ENCODE data around the gene ADGRE2.
"Not testable (repeated sequence)": the region's sequence is repeated elsewhere in the genome, so short reads cannot be mapped to it uniquely, and the experiment has no call there.

ADGRE2 gene

DNA sequence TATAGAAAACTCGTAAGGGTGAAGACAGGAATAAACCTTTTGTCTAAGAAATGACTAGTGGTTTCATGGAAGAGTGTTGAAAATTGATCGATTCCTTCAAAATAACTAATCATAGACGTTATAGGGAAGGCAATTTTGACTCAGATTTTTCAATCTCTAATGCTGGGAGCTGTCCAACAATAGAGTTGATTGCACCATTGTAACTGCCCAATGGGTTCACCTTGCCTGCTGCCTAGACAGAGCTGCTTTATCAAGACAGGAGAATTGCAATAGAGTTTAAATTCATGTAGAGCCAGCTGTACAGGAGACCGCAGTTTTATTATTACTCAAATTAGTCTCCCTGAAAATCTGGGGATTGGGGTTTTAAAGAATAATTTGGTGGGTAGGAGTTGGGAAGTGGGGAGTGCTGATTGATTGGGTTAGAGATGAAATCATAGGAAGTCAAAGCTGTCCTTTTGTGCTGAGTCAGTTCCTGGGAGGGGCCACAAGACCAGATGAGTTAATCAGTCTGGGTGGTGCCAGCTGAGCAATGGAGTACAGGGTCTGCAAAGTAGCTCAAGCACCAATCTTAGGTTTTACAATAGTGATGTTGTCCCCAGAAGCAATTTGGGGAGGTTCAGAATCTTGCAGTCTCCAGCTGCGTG, 16.8 kb upstream of the ADGRE2 start:
- H4K20me1 ChIP-seq (ENCODE audit: insufficient read depth, low read length) = no peaks in the 10 kb centered on the region
- no peaks in the 10 kb centered on the region for H3K36me3 ChIP-seq (ENCODE audit: insufficient read depth, low read length)
- TF ChIP-seq EZH2 (IDR thresholded peaks at IDR 0.05; ENCODE audit: borderline replicate concordance, low read length) = no peak
- TF ChIP-seq, protein P1, sequence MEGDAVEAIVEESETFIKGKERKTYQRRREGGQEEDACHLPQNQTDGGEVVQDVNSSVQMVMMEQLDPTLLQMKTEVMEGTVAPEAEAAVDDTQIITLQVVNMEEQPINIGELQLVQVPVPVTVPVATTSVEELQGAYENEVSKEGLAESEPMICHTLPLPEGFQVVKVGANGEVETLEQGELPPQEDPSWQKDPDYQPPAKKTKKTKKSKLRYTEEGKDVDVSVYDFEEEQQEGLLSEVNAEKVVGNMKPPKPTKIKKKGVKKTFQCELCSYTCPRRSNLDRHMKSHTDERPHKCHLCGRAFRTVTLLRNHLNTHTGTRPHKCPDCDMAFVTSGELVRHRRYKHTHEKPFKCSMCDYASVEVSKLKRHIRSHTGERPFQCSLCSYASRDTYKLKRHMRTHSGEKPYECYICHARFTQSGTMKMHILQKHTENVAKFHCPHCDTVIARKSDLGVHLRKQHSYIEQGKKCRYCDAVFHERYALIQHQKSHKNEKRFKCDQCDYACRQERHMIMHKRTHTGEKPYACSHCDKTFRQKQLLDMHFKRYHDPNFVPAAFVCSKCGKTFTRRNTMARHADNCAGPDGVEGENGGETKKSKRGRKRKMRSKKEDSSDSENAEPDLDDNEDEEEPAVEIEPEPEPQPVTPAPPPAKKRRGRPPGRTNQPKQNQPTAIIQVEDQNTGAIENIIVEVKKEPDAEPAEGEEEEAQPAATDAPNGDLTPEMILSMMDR (IDR thresholded peaks at IDR 0.05; ENCODE audit: low read length) = no peak
- H3K27me3 ChIP-seq (ENCODE audit: insufficient read depth, low read length) = 0 out of 2 replicates have a peak, but pooled peaks cover 5% of the 10 kb centered on the region
- H3K4me2 ChIP-seq (ENCODE audit: low read length) = no peak overlapping the region
- no peak overlapping the region for H3K27ac ChIP-seq (ENCODE audit: low read depth, low read length, poor library complexity, severe bottlenecking)
- H3K9me2 ChIP-seq (ENCODE audit: low read depth, low read length) = no peaks in the 10 kb centered on the region
- no peak overlapping the region for H3K4me3 ChIP-seq (ENCODE audit: low read depth, low read length, poor library complexity, severe bottlenecking)
- H3K4me1 ChIP-seq (ENCODE audit: insufficient read depth, low read length, severe bottlenecking) = no peaks in the 10 kb centered on the region
- no peak overlapping the region for H3K9ac ChIP-seq (ENCODE audit: low read length)
- no peak overlapping the region for H2AFZ ChIP-seq (ENCODE audit: low read length)
- H3K9me3 ChIP-seq (ENCODE audit: low read length) = no peaks in the 10 kb centered on the region
- no peaks in the 10 kb centered on the region for H3K79me2 ChIP-seq (ENCODE audit: insufficient read depth, low read length)
- no peaks in the 10 kb centered on the region for H3F3A ChIP-seq (ENCODE audit: insufficient read depth, low read length)

DNA sequence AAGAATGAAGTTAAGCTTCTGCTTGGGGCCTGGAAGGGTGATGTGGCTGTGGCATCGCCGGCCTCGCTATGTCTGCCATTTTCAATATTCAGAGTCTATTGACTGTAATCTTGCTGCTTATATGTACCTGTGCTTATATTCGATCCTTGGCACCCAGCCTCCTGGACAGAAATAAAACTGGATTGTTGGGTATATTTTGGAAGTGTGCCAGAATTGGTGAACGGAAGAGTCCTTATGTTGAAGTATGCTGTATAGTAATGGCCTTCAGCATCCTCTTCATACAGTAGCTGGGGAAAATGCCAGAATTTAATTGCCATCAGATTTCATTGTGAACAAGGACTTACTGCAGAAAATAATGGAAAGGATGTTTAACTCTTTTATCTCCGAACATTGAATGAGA, 13.9 kb upstream of the ADGRE2 start:
- not testable (repeated sequence) for H3K27me3 ChIP-seq (ENCODE audit: insufficient read depth, low read length); H2AFZ ChIP-seq (ENCODE audit: low read length); H4K20me1 ChIP-seq (ENCODE audit: insufficient read depth, low read length); H3F3A ChIP-seq (ENCODE audit: insufficient read depth, low read length); H3K4me3 ChIP-seq (ENCODE audit: low read depth, low read length, poor library complexity, severe bottlenecking); H3K27ac ChIP-seq (ENCODE audit: low read depth, low read length, poor library complexity, severe bottlenecking); H3K9me2 ChIP-seq (ENCODE audit: low read depth, low read length); H3K9me3 ChIP-seq (ENCODE audit: low read length); H3K9ac ChIP-seq (ENCODE audit: low read length); H3K79me2 ChIP-seq (ENCODE audit: insufficient read depth, low read length); H3K36me3 ChIP-seq (ENCODE audit: insufficient read depth, low read length); H3K4me1 ChIP-seq (ENCODE audit: insufficient read depth, low read length, severe bottlenecking); H3K4me2 ChIP-seq (ENCODE audit: low read length)

DNA sequence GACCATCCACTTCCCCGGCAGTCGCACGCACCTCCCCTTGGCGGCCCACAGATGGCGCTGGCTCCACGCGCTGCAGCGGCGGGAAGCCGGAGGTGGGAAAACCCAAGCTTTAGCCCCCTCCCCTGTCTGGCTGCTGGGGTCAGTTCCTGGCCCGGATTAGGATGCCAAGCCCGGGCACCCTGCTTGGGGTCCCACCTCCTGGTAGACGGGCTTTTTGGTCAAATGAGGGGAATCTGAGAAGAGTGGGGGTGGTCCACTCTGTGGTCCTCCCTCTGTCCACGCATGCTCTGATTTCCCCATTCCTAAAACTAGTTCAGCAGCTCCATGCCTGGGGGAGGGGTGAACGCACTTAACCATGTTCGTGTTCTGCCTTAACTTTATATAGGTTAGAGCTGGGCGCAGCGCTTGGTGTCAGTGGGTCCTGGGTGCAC, 8.1 kb upstream of the ADGRE2 start:
- TF ChIP-seq EZH2 (IDR thresholded peaks at IDR 0.05; ENCODE audit: borderline replicate concordance, low read length) = no peak
- TF ChIP-seq, protein P1 (IDR thresholded peaks at IDR 0.05; ENCODE audit: low read length) = peak; percentile 89
- Histone ChIP-seq H3F3A (ENCODE audit: insufficient read depth, low read length) (no peaks in the 10 kb centered on the region), H3K4me2 (ENCODE audit: low read length) (no peak overlapping the region), H3K9me2 (ENCODE audit: low read depth, low read length) (no peaks in the 10 kb centered on the region), H3K79me2 (ENCODE audit: insufficient read depth, low read length) (no peaks in the 10 kb centered on the region), H2AFZ (ENCODE audit: low read length) (no peak overlapping the region), H3K9ac (ENCODE audit: low read length) (no peak overlapping the region), H3K4me1 (ENCODE audit: insufficient read depth, low read length, severe bottlenecking) (no peaks in the 10 kb centered on the region), H3K4me3 (ENCODE audit: low read depth, low read length, poor library complexity, severe bottlenecking) (no peak overlapping the region), H4K20me1 (ENCODE audit: insufficient read depth, low read length) (no peaks in the 10 kb centered on the region), H3K27ac (ENCODE audit: low read depth, low read length, poor library complexity, severe bottlenecking) (no peak overlapping the region), H3K9me3 (ENCODE audit: low read length) (no peaks in the 10 kb centered on the region), H3K36me3 (ENCODE audit: insufficient read depth, low read length) (no peaks in the 10 kb centered on the region), H3K27me3 (ENCODE audit: insufficient read depth, low read length) (no peaks in the 10 kb centered on the region)

DNA sequence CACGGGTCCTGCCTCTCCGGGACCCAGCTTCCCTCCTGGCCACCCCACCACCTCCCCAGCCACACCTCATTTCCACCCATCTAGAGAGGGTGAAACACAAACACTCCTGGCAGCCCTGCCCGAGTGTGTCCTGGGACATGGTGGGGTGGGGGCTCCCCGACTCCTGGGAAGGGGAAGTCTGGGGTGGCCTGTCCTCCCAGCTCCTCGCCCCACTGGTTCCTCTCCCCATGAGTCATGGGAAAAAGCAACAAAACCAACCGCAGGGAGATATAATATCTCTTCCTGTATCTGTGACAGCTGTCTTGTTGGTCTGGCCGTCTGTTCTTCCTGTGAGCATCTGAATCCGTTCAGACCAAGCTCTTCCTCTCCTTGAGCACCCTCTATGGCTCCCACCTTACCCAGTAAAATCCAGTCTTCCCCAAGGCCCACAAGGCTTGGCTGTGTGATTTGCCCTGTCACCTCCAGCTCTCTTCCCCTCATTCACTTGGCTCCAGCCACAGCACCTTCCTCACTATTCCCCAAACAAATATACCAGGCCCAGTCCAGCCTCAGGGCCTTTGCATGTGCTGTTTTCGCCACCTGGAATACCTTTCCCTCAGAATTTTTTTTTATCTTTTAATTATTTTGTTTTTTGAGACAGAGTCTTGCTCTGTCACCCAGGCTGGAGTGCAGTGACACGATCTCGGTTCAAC, 6.9 kb upstream of the ADGRE2 start:
- not testable (repeated sequence) for H2AFZ ChIP-seq (ENCODE audit: low read length); H3K79me2 ChIP-seq (ENCODE audit: insufficient read depth, low read length); H3K9me3 ChIP-seq (ENCODE audit: low read length); H3K4me2 ChIP-seq (ENCODE audit: low read length); H3K27ac ChIP-seq (ENCODE audit: low read depth, low read length, poor library complexity, severe bottlenecking); H3K4me3 ChIP-seq (ENCODE audit: low read depth, low read length, poor library complexity, severe bottlenecking); H3F3A ChIP-seq (ENCODE audit: insufficient read depth, low read length); H3K9ac ChIP-seq (ENCODE audit: low read length); H3K36me3 ChIP-seq (ENCODE audit: insufficient read depth, low read length); H3K9me2 ChIP-seq (ENCODE audit: low read depth, low read length); H3K27me3 ChIP-seq (ENCODE audit: insufficient read depth, low read length); H3K4me1 ChIP-seq (ENCODE audit: insufficient read depth, low read length, severe bottlenecking); H4K20me1 ChIP-seq (ENCODE audit: insufficient read depth, low read length)

DNA sequence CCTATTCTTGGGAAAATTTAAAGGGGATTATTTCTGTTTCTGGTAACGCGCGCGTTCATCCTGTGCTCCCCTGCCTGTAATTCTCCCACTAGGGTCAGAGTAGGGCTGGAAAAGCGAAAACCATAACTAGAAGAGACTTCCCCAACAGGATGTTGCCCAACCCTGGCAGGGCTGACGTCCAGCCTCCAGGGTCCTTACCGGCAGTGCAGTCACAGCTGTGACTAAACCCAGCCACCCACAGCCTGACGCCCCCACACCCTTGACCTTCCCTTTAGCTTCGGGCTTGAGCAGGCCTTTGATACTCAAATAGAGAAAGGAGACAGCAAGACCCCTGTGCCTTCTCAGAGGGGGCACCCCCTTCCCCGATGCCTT, 6.4 kb upstream of the ADGRE2 start:
- not testable (repeated sequence) for H4K20me1 ChIP-seq (ENCODE audit: insufficient read depth, low read length); H3K4me3 ChIP-seq (ENCODE audit: low read depth, low read length, poor library complexity, severe bottlenecking); H2AFZ ChIP-seq (ENCODE audit: low read length); H3K9me2 ChIP-seq (ENCODE audit: low read depth, low read length); H3K4me2 ChIP-seq (ENCODE audit: low read length); H3K79me2 ChIP-seq (ENCODE audit: insufficient read depth, low read length); H3K27me3 ChIP-seq (ENCODE audit: insufficient read depth, low read length); H3K27ac ChIP-seq (ENCODE audit: low read depth, low read length, poor library complexity, severe bottlenecking); H3K4me1 ChIP-seq (ENCODE audit: insufficient read depth, low read length, severe bottlenecking); H3K36me3 ChIP-seq (ENCODE audit: insufficient read depth, low read length); H3K9ac ChIP-seq (ENCODE audit: low read length); H3K9me3 ChIP-seq (ENCODE audit: low read length); H3F3A ChIP-seq (ENCODE audit: insufficient read depth, low read length)

DNA sequence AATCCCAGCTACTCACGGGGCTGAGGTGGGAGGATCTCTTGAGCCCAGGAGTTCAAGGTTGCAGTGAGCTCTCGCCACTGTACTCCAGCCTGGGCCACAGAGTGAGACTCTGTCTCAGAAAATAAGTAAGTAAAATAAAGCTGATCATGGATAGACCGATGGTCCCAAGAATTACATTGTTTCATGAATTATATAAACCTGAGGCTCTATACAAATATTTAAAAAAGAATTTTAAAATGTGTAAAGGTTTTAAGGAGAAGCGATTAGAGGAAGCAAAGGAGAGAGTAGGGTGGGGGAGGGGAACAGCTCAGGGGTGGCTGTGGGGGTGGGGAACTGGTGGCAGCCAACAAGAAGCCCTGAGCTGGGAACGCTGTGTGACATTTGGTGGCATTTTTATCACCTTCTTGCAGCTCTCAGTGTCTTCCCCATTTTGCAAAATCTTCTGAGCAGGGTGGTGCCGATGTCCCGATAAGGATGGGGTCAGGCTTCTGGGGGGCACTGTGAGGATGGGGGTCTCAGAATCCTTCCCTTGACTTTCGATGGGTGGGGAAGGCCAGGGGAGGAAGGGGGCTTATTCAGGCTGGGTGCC, 5.1 kb upstream of the ADGRE2 start:
- H3K4me1 ChIP-seq (ENCODE audit: insufficient read depth, low read length, severe bottlenecking); H3K4me2 ChIP-seq (ENCODE audit: low read length); H3F3A ChIP-seq (ENCODE audit: insufficient read depth, low read length); H3K9ac ChIP-seq (ENCODE audit: low read length); H3K79me2 ChIP-seq (ENCODE audit: insufficient read depth, low read length); H3K4me3 ChIP-seq (ENCODE audit: low read depth, low read length, poor library complexity, severe bottlenecking); H3K9me2 ChIP-seq (ENCODE audit: low read depth, low read length); H3K27me3 ChIP-seq (ENCODE audit: insufficient read depth, low read length); H2AFZ ChIP-seq (ENCODE audit: low read length); H3K9me3 ChIP-seq (ENCODE audit: low read length); H3K27ac ChIP-seq (ENCODE audit: low read depth, low read length, poor library complexity, severe bottlenecking); H3K36me3 ChIP-seq (ENCODE audit: insufficient read depth, low read length); H4K20me1 ChIP-seq (ENCODE audit: insufficient read depth, low read length): not testable (repeated sequence)

All from OCI-LY1 (cell line).